Progenitor cell of endocrine pancreas (in vitro differentiated cells): Measurements from ENCODE around the gene NAA25. TPM values are rescaled to one million over a fixed set of nuclear protein-coding genes. Genes with fewer than 3 reads are reported as not detected.

ENCODE experiments used
- DNase-seq: peaks from one replicate; pipeline ENCODE4 v3.0.0; 2021; ENCODE audit warnings: low spot score; ENCODE audit not compliant: unreplicated experiment
- H3K27ac Mint-ChIP-seq: 2 replicates; pipeline ENCODE4 v1.8.0; 2021; ENCODE audit warnings: mild to moderate bottlenecking, moderate library complexity, mixed read lengths
- H3K27me3 Mint-ChIP-seq: 2 replicates; pipeline ENCODE4 v1.8.0; 2021; ENCODE audit warnings: mixed read lengths
- H3K36me3 Mint-ChIP-seq: 2 replicates; pipeline ENCODE4 v1.8.0; 2022; ENCODE audit warnings: mixed read lengths; ENCODE audit not compliant: insufficient read depth
- H3K4me1 Mint-ChIP-seq: 2 replicates; pipeline ENCODE4 v1.8.0; 2021; ENCODE audit warnings: low read depth, mixed read lengths
- H3K4me3 Mint-ChIP-seq: 2 replicates; pipeline ENCODE4 v1.8.0; 2021; ENCODE audit warnings: low read depth, mild to moderate bottlenecking, moderate library complexity, mixed read lengths
- H3K9me3 Mint-ChIP-seq: 2 replicates; pipeline ENCODE4 v1.8.0; 2021; ENCODE audit warnings: low read depth, mixed read lengths
- total RNA-seq: library from RNA; stranded (reverse); gene quantifications from 2 replicates; pipeline ENCODE4 v1.2.1, GENCODE V29; 2021
- TF ChIP-seq, protein P1 (sequence below): fragments of 200-600 bp; sonication (generic); IDR thresholded peaks from one replicate; pipeline ENCODE4 v1.5.0; 2021; ENCODE audit warnings: antibody characterized with exemption, mild to moderate bottlenecking; ENCODE audit not compliant: unreplicated experiment

Gene NAA25
- total RNA-seq, 1 donor from 2014 or later, result 34.5 TPM

DNA sequence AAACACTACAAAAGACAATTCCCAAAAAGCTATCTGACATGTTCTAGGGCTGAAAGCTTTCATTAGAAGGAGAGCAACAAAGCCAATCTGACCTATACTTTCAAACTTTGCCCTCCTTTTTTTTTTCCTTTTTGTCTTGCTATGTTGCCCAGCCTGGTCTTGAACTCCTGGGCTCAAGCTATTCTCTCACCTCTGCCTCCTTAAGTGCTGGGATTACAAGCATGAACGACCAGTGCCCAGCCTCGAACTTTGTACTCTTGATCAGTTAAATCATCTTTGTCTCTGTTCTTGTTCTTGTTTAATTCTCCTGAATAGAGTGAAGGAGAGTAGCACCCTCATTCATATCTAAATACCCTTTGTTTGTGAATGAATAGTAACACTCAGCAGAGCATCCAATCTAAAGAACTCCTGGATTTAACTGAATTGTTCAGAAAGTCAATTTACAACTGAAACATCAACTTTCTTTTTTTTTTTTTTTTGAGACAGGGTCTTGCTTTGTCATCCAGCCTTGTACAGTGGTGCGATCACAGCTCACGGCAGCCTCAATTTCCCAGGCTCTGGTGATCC, 73.3 kb downstream of the NAA25 start:
- peaks cover 22% of the 10 kb centered on the region for H3K36me3 Mint-ChIP-seq
- no peak overlapping the region for H3K4me3 Mint-ChIP-seq
- H3K9me3 Mint-ChIP-seq, result no peaks in the 10 kb centered on the region
- H3K27ac Mint-ChIP-seq, result no peak overlapping the region
- H3K4me1 Mint-ChIP-seq, result no peaks in the 10 kb centered on the region
- no peaks in the 10 kb centered on the region for H3K27me3 Mint-ChIP-seq
- DNase-seq, result no peak
- TF ChIP-seq, protein P1, sequence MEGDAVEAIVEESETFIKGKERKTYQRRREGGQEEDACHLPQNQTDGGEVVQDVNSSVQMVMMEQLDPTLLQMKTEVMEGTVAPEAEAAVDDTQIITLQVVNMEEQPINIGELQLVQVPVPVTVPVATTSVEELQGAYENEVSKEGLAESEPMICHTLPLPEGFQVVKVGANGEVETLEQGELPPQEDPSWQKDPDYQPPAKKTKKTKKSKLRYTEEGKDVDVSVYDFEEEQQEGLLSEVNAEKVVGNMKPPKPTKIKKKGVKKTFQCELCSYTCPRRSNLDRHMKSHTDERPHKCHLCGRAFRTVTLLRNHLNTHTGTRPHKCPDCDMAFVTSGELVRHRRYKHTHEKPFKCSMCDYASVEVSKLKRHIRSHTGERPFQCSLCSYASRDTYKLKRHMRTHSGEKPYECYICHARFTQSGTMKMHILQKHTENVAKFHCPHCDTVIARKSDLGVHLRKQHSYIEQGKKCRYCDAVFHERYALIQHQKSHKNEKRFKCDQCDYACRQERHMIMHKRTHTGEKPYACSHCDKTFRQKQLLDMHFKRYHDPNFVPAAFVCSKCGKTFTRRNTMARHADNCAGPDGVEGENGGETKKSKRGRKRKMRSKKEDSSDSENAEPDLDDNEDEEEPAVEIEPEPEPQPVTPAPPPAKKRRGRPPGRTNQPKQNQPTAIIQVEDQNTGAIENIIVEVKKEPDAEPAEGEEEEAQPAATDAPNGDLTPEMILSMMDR, result no peak

- H3K9me3 Mint-ChIP-seq, result no peaks in the 10 kb centered on the region
- DNase-seq, result no peak
- peak overlapping the region; percentile 84 for H3K27ac Mint-ChIP-seq
- no peak overlapping the region for H3K4me3 Mint-ChIP-seq
- TF ChIP-seq, protein P1, result no peak
- H3K36me3 Mint-ChIP-seq, result peaks cover 13% of the 10 kb centered on the region
- no peaks in the 10 kb centered on the region for H3K4me1 Mint-ChIP-seq
- no peaks in the 10 kb centered on the region for H3K27me3 Mint-ChIP-seq
These were observed 76.3 kb downstream of the NAA25 start for GRCh38 chr12:112032292-112032691.

GRCh38 chr12:112031472-112031871, 77.1 kb downstream of the NAA25 start:
- H3K27ac Mint-ChIP-seq, result peak overlapping the region; percentile 38
- H3K36me3 Mint-ChIP-seq, result peaks cover 12% of the 10 kb centered on the region
- no peak for DNase-seq
- TF ChIP-seq, protein P1, result no peak
- H3K27me3 Mint-ChIP-seq, result no peaks in the 10 kb centered on the region
- no peaks in the 10 kb centered on the region for H3K9me3 Mint-ChIP-seq
- no peaks in the 10 kb centered on the region for H3K4me1 Mint-ChIP-seq
- no peak overlapping the region for H3K4me3 Mint-ChIP-seq

DNA sequence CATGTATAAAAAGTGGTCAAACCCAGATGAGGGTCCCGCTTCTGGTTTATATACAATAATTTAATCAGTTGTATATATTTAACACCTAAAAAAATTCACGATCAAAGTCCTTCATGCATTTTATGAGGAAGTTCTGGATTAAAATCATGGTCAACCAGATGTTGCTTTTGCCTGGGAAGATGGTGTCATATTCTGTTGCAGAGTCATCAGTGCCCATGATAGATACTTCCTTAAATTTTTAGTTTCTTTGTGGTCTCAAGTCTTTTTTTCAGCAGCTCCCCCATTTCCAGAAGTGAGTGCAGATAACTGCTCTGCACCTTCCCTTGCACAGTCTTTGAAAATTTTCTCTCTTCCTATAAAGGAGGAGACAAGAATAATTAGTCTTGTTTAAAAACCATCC, 79.3 kb downstream of the NAA25 start:
- Mint-ChIP-seq H3K4me1 (no peaks in the 10 kb centered on the region), H3K27me3 (no peaks in the 10 kb centered on the region), H3K27ac (no peak overlapping the region), H3K9me3 (no peaks in the 10 kb centered on the region), H3K36me3 (peaks cover 16% of the 10 kb centered on the region), H3K4me3 (no peak overlapping the region)
- TF ChIP-seq, protein P1, result no peak
- DNase-seq, result no peak

DNA sequence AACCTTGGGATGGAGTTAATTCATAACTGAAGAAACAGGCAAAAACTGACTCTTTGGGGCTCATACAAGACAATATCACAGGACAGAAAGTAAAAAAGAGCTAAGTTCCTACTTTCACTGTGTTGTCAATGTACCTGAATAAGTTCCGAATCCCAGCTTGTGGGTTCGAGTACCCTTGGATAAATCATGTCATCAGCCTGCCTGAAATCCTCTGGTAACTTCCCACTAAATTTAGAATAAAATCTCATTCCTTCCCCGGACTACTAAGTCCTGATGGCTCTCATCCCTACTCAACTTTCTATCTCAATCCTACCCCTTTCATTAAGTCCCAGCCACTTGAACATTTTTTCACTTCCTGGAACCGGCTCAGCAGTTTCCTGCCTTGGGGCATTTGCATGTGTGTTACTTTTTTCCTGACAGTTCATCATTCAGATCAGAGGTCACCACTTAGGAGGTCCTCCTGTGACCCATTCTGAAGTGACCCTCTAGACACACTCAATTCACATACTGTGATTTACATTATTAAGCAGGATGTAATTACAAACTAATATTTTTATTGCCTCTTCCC, 82.7 kb downstream of the NAA25 start:
- peak overlapping the region; percentile 26 for H3K27ac Mint-ChIP-seq
- H3K4me1 Mint-ChIP-seq, result no peaks in the 10 kb centered on the region
- DNase-seq, result no peak

More for the DNA sequence above, 82.7 kb downstream of the NAA25 start:
- Mint-ChIP-seq H3K27me3 (no peaks in the 10 kb centered on the region), H3K4me3 (no peak overlapping the region), H3K9me3 (no peaks in the 10 kb centered on the region), H3K36me3 (peaks cover 22% of the 10 kb centered on the region)
- TF ChIP-seq, protein P1, result no peak
